ENCODE results near the gene CHD3.

- TF ChIP-seq CTCF (IDR thresholded peaks at IDR 0.05) (no peak), EZH2 (IDR thresholded peaks at IDR 0.05; ENCODE audit: borderline replicate concordance, insufficient read depth, low read depth, low read length, poor library complexity, severe bottlenecking) (no peak)
Measured at GRCh38 chr17:7887482-7888183, 956 bp upstream of the CHD3 start.

Data from B cell (primary cell).